HG03045 (cell line): ENCODE measurements around the gene PFKFB2.

ENCODE experiments used
- ATAC-seq: cut with Tn5 transposase; IDR thresholded peaks from one replicate; pipeline ENCODE4 v1.9.1; 2021; ENCODE audit warnings: mild to moderate bottlenecking, moderate library complexity; ENCODE audit not compliant: unreplicated experiment

Gene PFKFB2

GRCh38 chr1:207052911-207053769, at the start of gene PFKFB2:
Gene PFKFB2, plus strand, starts transcription at chr1:207053275. Its CDS starts 1,443 bp downstream, at chr1:207054718.
- ATAC-seq, result peak; percentile 83

- no peak for ATAC-seq
Measured at GRCh38 chr1:207004931-207005830, 47.9 kb upstream of the PFKFB2 start.

- no peak for ATAC-seq
Measured at GRCh38 chr1:207006083-207006482, 47.0 kb upstream of the PFKFB2 start.

- ATAC-seq, result no peak
Measured at GRCh38 chr1:207006914-207007313, 46.2 kb upstream of the PFKFB2 start.

- ATAC-seq, result no peak
Measured at GRCh38 chr1:207007352-207008033, 45.6 kb upstream of the PFKFB2 start.

- no peak for ATAC-seq
Measured at GRCh38 chr1:207009182-207009850, 43.8 kb upstream of the PFKFB2 start.

- no peak for ATAC-seq
Measured at GRCh38 chr1:207009945-207010344, 43.1 kb upstream of the PFKFB2 start.

- ATAC-seq, result no peak
Measured at GRCh38 chr1:207010726-207011125, 42.3 kb upstream of the PFKFB2 start.

GRCh38 chr1:207013321-207014085, 39.6 kb upstream of the PFKFB2 start:
- ATAC-seq, result no peak

- no peak for ATAC-seq
Measured at GRCh38 chr1:207014728-207015127, 38.3 kb upstream of the PFKFB2 start.

- ATAC-seq, result no peak
Measured at GRCh38 chr1:207015791-207016190, 37.3 kb upstream of the PFKFB2 start.

GRCh38 chr1:207017615-207018559, 35.2 kb upstream of the PFKFB2 start:
- ATAC-seq, result no peak

GRCh38 chr1:207018707-207019106, 34.4 kb upstream of the PFKFB2 start:
- ATAC-seq, result no peak

GRCh38 chr1:207019161-207019560, 33.9 kb upstream of the PFKFB2 start:
- ATAC-seq, result no peak

GRCh38 chr1:207019661-207020060, 33.4 kb upstream of the PFKFB2 start:
- ATAC-seq, result no peak

GRCh38 chr1:207020065-207020708, 32.9 kb upstream of the PFKFB2 start:
- ATAC-seq, result no peak

- no peak for ATAC-seq
Measured at GRCh38 chr1:207020709-207021107, 32.4 kb upstream of the PFKFB2 start.

GRCh38 chr1:207021139-207021861, 31.8 kb upstream of the PFKFB2 start:
- no peak for ATAC-seq
